HG03439 (cell line): ENCODE results near the gene WIZ.

Experiments used
- ATAC-seq: cut with Tn5 transposase; IDR thresholded peaks from one replicate; pipeline ENCODE4 v1.9.1; 2021; ENCODE audit warnings: mild to moderate bottlenecking, moderate library complexity; ENCODE audit not compliant: unreplicated experiment

Gene WIZ

DNA sequence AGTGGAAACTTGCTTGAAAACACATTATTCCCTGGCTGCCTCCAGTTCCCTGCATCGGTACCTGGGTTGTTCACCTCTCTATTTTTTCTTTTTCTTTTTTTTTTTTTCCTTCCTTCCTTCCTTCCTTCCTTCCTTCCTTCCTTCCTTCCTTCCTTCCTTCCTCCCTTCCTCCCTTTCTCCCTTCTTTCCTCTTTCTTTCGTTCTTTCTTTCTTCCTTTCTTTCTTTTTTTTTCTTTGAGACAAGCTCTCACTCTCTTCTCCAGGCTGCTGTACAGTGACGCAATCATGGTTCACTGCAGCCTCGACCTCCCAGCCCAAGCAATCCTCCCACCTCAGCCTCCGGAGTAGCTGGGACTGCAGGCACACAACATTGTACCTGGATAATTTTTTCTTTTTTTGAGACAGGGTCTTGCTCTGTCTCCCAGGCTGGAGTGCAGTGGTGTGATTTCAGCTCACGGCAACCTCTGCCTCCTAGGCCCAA, 18.0 kb upstream of the WIZ start:
- no peak for ATAC-seq

DNA sequence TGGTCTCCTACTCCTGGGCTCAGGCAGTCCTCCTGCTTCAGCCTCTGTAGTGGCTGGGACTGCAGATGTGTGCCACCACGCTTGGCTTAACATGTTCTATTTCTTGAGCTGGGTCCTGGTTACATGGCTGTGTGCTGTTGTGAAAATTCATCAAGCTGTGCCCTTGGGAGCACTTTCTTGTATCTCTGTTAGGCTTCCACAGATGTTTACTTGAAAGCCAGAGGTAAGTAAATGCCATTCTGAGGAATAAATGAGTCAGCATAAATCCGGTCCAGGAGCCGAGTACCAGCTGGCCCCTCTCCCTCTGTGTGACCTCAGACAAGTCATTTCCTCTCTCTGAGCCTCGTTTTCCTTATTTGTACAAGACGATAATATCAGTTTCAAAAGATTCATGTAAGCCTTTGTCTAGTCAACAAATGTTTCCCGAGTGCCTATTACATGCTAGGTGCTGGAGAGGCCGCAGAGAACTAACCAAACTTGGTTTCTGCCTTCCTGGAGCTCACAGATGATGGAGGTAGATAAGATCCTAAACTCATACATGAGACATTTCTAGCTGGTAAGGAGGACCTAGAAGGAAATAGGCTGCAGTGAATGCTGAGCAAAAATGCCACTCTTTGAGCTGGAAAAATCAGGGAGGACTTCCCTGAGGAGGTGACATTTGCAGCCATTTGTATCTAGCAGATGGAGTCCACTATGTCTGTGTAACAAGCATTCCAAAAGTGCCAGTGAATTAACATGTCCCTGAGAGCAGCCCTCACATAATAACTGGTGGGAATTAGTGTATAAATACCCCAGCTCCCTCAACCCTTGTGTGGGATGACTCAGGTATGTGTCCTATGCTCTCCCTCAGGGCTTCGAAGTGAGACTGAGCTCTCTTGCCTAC, 17.3 kb upstream of the WIZ start:
- no peak for ATAC-seq

DNA sequence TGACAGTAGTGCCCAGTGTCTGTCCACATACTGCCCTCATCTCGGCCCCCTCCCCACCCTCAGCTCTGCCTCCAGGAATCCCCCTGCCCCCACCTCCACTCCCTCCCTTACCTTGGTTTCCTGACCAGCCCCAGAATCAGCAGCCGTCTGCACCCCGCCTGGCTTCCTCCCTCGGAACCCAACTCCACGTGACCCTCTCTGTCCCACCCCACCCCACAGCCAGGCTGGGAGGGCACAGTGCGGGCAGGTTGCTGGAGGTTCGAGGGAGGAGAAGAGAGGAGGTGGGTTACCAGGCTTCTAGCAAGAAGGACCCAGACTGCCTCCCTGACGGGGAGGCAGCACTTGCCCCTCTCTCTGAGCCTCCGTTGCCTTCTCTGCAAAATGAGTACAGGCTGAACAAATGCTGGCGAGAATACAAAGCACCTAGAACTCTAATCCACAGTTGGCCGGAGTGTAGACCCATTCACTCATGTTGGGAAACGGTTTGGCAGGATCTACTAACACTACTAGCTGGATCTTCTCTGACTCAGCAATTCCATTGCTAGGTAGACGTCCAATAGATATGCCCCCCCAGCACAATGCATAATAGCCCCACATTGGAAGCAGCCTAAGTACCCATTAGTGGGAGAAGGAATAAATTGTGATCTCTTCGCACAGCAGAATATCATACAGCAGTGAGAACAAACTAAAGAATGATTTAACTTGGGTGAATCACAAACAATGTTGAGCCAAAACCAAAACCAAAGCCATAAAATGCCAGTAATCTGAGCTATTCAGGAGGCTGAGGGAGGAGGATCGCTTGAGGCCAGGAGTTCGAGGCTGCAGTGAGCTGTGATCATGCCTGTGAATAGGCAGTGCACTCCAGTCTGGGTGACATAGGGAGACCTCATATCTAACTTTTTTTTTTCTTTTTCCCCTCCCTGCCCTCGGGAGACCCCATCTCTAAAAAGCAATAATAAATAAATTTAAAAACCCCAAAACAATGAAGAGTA, 14.9 kb upstream of the WIZ start, which contains the start of gene RASAL3:
Gene RASAL3, minus strand, starts transcription at position 151 of the 992 bp plus-strand sequence. CDS start 186 bp downstream, outside the sequence.
- ATAC-seq: no peak

DNA sequence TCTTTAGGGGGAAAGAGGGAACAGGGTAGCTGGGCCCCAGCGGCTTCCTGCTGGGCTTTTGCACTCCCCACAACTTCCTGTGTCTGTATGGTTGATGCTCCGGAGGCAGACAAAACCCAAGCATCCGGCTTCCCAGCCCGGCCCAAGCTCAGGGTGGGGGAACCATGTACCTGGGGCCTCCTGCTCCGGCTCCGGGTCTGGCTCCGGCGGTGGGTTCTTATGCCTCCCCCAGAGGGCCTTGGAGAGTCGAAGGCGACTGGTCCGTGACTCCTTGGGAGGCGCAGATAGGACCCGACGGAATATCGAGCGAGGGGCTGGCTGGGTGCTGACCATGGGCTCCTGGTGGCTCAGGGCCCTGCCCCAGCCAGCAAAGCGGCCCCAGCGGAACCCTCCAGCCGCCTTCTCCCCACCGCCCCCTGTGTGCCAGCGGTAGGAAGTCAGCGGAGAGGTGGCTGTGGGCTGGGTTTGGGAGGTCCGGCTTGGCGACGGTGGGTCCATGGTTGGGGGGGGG, 14.2 kb upstream of the WIZ start:
- ATAC-seq: no peak

DNA sequence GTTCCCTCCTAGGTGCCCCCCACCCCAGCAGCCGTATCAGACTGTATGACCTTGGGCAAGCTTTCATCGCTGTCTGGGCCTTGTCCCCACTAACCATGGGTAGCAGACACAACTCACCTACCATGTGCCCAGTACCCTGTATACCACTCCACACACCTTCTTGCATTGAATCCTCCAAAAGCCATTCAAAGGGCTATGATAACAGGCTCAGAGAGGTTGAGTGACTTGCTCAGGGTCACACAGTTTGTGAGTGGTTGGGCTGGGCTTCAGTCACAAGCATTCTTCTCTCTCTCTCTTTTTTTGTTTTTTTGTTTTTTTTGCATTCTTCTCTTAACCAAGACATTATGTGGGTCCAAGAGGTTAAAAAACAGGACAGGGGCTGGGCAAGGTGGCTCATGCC, 11.9 kb upstream of the WIZ start:
- ATAC-seq: no peak

DNA sequence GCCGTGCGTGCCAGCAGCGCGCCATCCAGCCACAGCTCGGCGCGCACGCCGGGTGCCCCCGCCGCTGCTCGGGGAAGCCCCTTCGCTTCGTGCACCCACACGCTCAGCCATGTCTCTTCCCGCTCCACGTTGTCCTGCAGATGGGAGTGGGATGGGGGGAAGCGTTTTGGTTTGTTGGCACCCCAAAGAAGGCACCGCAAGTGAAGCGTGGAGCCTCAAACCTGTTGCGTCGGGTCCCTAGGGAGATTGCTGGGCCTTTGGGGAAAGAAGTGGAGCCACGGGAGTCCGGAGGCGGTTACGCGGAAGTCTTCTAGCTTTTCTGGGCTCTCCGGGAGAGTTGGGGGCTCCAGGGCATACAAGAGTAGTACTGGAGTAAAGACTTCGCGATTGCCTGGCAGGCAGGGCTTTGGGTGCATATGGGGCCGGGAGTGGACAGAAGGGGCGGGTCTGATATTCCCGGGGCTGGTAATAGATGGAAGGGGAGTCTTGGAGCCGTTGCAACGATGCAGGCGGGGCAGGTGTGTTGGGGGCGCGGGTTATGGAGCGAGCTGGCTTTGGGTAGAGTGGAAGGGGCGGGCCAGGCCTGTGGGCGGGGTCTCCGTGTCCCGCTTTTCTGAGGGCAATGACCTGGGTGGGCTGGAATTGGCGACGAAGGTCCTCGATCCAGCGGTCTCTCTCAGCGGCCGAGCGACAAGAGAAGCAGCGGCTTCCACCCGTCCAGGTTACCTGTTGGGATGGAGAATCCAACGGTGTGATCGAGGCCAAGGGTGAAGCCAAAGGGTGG, 8.1 kb upstream of the WIZ start:
- no peak for ATAC-seq

DNA sequence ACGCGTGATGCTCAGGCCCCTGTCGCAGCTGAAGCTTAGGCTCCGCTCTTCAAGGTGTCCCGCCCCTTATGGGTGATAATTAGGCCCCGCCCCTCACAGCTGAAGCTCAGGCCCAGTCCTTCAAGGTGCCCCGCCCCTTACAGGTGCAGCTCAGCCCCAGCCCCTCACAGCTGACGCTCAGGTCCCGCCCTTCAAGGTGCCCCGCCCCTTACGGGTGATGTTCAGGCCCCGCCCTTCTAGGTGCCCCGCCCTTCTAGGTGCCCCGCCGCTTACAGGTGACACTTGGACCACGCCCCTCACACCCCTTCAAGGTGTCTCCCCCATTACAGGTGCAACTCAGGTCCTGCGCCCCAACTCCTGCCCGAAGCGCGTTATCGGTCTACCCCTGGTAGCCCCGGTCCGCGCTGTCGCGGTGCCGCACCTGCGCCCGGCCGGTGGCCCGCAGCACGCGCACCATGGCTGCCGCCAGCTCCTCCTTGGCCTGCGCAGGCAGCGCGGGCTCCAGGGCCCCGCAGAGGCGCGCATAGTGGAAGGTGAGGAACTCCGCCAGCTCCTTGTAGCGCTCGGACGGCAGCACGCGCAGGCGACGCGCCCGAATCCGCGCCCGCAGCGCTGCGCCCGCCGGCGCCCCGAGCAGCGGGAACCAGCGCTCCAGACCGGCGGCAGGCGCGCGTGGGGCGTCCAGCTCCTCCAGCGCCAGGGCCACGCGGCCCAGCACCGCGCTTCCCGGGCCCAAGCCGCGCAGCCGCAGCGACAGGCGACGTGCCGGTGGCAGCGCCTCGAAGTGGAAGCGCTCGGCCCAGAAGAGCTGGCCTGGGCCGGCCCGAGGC, 7.3 kb upstream of the WIZ start:
- no peak for ATAC-seq

DNA sequence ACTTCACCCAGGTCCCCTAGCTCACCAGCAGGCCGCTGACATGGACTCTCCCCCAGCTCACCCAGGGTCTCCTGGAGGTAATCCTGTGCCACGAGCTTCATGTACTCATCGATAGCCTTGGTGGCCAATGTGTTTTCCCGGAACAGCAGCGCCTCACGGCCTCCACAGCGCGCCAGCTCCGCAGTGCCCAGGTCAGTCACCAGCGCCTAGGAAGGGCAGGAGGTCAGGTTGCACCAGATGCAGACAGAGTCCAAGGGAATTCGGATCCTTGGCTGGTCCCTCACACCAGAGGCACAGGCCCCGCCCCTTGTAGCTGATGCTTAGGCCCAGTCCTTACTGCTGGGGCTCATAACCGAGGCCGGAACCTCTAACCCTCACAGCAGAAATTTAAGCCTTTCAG, 6.7 kb upstream of the WIZ start:
- no peak for ATAC-seq

DNA sequence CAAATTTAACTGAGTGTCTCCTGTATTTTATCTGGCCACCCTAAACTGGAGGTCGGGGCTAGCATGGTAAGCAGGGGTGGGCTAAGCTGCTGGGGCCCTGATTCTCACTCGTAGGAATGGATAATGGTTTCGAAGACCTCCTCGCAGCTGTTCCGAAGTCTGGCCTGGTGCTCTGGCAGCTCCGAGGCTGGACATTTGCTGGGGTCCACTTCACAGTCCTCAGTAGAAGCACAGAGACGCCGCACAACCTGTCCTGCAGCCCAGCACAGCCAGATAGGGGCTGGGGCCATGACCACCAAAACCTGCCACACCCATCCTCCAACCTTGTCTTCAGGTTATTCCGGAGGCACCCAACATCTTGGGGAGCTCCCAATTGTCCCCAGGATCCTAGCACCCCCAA, 6.2 kb upstream of the WIZ start:
- no peak for ATAC-seq

DNA sequence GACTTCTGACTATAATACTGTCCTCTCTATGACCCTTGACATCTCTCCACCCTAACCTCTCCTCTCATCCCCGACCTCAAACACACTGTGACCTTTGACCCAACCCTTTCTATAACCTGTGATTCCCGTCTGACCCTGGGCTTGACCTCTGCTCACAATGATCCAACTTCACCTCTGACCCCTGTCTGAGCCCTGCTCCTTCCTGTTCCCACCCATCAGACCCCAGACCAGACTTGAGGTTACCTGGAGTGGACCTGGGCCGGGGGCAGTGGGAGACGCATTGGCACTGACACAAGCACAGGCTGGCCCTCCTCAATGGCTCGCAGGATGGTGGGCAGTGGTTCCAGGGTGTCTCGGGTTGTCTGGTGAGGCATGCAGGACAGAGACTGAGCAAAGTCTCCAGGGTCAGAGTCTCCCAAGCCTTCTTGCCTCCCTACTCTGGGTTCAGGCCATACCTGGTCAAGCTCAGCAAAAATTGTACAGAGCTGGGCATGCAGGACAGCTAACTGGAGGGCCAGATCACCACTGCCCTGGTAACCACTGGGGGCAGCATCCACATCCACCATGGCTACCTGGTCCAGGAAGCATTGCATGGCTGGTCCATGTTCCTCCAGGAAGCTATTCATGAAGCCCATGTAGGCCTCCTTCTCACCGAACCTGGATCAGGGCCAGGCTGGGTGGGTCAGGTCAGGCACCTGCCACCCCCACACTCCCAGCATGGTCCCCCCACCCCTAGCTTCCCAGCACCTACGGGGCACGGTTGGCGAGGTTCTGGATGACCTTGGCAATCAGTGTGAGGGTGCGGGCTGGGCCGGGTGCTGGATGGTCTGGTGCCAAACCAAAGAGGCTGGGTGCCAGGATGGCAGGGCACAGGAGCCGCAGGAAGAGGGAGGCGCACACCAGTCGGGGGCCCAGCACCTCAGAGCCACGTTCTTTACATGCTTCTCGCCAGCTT, 4.4 kb upstream of the WIZ start:
- ATAC-seq: no peak

DNA sequence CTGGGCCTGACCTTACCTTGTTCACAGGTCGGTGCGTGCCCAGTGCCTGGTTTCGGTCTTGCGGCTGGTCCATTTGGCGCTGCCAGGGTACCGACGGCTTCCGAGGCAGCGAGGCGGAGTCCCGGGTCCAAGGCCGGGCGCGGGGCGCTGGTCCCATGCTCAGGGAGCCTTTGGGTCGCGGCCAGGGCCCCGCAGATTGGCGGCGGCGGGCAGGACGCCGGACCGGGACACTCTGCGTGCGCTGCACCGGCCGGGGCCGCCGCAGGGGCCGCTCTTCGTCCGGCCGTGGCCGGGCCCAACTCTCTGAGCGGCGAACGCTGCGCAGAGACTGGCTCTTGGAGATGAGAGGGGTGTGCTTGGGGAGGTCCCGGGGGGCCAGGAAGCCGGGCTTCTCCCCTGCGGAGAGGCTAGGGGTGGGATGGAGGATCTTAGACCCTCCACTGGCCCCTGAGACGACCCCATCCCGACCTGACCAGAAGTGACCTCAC, 3.4 kb upstream of the WIZ start:
- no peak for ATAC-seq

DNA sequence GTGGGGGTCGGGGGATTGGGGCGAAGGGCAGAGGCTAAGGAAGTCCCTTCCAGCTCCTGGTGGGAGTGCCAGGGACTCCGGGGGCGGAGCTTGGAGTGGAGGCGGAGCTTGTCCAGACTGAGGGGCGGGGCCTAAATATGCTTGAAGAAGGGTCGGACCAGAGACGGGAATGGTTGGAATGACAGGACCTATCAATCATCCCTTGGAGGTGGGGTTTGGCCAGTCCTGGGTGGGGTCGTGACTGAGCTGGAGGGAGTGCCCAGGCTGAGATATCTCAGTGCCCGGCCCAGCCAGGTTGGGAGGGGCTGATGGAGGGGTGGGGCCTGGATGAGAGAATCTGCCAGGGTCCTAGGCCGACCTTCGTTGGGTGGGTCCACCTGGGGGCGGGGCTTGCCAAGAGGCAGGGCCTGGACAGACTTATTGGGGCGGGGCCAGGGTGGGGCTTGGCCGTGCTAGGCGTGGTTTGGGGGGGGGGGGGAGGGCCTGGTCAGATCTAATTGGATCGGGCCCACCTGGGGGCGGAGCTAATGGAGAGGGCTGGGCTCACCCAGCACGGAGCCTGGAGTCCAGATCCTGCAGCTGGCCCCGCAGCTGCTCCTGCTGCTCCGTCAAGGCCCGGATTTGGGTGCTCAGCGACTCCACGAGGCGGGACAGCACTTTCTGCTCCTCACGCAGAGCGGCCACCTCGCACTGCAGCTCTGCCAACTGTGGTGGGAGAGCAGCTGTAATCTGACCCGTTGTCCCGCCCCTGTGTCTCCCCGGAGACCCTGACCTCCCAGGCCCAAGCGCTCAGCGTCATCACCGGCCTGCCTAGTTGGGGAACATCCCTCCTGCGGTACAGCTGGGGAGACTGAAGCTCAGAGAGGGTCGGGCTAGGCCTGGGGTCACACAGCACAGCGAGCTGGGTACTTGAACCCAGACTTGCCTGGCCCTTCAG, 2.6 kb upstream of the WIZ start:
- no peak for ATAC-seq

DNA sequence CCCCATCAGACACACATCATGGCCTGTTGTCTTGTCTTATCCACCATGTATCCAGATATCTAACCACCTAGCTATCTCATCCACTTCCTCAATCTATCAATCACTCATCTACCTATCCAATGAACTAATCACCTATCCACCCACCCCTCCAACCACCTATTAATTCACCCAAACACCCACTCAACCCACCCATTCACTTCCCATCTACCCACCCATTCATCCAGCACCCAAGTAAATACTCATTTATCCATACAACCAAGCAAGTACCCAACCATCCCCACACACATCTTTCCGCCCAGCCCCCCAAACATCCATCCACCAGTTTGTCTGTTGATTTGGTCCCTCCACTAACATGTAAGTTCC, 753 bp upstream of the WIZ start:
- no peak for ATAC-seq

DNA sequence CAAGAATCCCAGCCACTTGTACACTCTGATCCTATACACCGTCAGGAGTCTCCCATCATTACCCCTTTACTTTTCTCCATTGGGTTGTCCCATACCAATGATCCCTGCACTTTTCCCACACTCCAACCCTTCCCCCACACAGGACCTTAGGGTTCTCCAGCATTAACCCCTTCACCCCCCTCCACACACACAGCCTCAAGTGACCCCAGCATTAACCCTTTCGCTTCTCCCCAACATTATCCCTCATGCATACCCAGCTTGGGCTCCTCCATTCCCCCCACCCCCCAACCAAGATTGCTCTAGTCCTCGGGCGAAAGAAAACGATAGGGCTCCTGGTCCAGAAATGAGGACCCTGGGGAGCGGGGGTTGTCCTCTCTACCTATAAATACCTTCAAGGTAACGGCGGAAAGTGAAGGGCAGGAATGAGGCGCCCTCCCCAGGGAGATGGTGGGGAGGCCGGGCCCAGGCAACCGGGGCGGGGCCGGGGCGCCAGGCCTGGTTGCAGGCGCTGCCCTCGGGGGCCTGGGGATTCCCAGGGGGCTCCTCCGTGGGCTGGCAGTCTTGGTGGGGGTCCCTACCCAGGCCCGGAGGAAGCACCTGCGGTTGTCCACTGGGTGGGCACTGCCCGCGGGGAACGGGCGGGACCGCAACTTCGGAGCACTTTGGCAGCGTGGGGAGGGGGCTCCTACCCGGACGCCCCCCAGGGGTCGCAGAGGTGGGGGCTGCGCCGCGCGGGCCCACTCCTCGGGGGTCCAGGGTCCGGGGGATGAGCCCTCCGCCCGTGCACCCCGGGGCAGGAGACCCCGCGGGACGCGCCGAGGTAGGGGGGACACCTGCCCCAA, 757 bp downstream of the WIZ start:
- ATAC-seq: no peak

DNA sequence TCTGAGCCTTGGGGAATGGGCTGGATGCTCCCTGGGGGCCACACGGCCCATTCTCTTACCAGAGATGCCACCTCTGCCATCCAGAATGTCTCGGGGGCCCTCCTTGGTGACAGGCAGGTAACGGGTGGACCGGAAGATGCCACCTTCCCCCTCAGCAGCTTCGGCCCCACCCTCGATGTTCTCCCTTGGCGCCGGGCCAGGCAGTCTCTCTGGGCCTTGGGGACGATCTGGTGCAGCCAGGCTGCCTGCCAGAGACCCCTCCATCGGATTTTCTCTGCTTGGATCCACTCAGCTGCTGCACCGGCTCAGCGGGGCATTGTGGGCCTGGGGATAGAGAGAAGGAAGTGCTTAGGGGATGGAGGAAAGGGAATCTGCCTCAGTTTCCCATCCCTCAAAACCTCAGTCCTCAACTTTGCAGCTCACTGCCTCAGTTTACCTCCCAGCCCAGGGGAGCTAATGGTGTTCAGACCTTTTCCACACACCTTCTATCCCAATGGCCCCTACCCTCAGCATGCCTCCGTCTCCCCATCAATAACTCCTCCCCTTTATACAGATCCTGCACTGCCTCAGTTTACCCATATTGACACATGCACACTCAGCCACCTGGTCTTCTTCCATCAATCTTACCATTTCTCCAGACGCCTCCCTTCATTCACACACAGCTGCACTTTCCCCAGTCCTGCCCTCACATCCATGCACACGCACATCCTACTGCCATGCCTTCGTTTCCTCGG, 1.5 kb downstream of the WIZ start:
- no peak for ATAC-seq

DNA sequence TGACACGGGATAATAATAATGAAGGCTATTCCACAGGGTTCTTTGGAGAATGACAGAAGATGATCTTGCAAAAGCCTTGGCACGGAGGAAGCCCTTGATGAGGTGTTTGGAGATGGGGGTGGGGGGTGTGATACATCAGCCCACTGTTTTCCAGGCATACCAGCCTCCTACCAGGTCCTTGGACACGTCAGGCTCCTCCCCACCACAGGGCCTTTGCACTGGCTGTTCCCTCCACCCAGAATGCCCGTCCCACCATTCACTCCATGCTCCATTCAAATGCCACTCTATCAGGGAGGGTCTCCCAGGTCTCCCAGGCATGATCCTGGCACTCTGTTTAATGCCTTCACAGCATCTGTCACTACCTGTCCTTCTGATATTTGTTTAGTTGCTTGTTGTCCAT, 2.7 kb downstream of the WIZ start:
- no peak for ATAC-seq
